ENCODE data around the gene EMC10.

DNA sequence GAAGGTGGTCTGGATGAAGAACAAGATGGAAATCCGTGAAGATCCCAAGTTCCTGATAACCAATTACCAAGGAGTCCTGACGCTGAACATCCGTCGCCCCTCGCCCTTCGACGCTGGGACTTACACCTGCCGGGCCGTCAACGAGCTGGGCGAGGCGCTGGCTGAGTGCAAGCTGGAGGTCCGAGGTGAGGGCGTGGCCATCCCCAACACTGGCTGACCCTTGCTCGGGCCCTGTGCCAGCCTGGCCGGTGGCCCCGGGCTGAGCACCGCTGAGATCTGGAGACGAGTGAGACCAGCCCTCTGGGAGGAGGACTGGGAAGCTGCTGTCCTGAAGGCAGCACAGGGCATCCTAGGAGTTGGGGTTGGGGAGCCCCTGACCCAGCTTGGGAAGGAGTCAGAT is 12.0 kb upstream of the EMC10 start:
- TF ChIP-seq POLR2A (IDR thresholded peaks at IDR 0.05) (no peak), EP300 (IDR thresholded peaks at IDR 0.05) (no peak)
- TF ChIP-seq, protein P1, sequence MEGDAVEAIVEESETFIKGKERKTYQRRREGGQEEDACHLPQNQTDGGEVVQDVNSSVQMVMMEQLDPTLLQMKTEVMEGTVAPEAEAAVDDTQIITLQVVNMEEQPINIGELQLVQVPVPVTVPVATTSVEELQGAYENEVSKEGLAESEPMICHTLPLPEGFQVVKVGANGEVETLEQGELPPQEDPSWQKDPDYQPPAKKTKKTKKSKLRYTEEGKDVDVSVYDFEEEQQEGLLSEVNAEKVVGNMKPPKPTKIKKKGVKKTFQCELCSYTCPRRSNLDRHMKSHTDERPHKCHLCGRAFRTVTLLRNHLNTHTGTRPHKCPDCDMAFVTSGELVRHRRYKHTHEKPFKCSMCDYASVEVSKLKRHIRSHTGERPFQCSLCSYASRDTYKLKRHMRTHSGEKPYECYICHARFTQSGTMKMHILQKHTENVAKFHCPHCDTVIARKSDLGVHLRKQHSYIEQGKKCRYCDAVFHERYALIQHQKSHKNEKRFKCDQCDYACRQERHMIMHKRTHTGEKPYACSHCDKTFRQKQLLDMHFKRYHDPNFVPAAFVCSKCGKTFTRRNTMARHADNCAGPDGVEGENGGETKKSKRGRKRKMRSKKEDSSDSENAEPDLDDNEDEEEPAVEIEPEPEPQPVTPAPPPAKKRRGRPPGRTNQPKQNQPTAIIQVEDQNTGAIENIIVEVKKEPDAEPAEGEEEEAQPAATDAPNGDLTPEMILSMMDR (IDR thresholded peaks at IDR 0.05) = no peak

Data from suprapubic skin (tissue), 3 donors.